GM18870 (cell line): ENCODE data around the gene ARID1B.

Source experiments
- ATAC-seq: cut with Tn5 transposase; IDR thresholded peaks from one replicate; pipeline ENCODE4 v1.9.1; 2021; ENCODE audit warnings: moderate library complexity; ENCODE audit not compliant: unreplicated experiment

Gene ARID1B

DNA sequence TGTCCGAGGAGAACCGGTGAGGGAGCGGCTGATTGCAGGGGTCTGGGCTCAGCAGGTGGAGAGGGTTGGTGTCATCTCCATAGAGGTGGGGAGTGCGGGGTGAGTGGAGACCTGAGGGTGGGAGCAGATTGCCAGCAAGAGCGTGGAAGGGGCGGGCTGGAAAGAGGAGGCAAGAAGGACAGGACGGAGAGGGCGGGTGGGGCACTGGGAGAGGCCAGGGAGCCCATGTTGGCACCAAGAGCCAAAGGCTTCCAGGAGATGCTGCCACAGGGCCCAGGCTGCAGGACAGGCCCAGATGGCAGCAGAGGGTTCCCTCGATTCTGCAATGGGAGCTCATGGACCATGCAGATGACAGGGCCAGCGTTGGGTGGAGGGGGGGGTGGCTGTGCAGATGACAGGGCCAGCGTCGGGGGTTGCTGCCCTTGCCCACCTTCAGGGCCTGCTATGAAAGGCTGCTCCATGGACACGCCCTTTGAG, 440.8 kb downstream of the ARID1B start:
- ATAC-seq, result no peak

DNA sequence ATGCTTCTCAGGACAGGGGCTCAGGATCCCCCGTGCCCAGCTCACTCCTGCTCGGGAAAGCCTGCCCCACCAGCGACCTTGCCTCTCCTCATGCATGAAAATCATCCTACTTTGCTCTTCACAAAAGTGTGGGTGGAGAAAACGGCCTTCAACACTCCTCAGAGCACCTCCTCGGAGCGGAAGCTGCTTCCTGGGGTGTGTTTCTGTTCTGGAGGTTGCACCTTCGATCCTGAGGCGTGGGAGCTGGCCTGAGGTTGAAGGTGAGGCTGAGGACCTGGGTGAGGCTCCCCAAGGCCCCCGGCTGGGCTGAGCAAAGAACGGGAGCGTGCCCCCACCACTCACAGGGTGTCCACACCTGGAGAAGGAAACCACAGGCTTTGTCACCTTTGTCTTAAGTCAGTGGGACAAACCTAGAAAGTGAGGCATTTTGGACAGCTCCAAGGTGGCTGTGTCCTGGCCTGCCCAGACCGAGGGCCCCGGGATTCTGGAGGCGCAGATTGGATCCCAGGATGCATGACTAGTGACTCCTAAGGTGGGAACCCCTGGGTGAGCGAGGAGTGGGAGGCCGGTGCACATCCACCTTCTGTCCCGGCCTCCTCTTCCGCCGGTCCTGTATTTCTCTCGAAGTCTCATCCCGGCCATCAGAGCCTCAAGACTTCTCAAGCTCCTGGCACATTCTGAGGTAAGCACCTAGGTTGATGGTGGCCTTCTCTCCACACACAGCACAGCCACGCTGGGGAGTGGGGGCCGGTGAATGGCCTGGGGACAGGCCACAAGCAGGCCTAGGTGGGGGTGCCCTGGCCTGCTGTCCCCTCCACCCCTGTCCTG, 441.4 kb downstream of the ARID1B start:
- no peak for ATAC-seq

DNA sequence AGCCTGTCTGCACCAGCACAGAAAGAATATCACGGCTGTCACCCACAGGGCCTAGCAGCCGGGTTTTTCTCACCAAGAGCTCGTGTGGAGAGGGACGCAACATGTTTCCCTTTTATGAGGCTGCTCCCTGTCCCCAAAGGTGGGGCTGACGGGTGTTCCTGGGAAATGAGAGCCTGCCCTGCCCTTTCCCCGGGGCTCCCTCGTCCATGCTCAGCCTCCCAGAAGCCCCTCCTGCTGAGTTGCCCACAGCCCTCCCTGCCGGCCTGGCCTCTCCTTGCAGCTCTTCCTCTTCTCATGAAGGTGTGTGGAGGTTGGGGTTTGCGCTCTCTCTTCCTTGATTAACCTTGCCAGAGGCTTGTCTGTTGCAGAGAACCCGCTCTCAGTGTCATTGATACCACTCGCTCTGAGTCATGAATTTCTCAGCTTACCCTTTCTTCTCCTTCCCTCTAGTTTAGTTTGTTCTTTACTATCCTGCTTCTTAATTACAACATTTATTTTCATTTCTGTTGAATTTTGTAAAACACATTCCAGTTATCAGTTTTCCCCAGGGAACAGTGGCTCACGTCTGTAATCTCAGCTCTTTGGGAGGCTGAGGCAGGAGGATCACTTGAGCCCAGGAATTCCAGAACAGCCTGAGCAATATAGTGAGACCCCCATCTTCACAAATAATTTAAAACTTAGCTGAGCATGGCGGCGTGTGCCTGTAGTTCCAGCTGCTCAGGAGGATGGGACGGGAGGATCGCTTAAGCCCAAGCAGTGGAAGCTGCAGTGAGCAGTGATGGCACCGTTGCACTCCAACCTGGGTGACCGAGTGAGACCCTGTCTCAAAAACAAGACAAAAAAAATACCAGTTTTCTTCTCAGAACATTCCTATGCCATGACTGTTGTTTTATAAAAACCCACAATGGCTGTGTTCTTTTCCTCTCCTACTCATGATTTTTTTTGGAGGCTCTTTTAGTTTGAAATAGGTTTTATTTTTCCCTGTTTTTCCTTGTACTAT, 442.3 kb downstream of the ARID1B start:
- ATAC-seq, result no peak

DNA sequence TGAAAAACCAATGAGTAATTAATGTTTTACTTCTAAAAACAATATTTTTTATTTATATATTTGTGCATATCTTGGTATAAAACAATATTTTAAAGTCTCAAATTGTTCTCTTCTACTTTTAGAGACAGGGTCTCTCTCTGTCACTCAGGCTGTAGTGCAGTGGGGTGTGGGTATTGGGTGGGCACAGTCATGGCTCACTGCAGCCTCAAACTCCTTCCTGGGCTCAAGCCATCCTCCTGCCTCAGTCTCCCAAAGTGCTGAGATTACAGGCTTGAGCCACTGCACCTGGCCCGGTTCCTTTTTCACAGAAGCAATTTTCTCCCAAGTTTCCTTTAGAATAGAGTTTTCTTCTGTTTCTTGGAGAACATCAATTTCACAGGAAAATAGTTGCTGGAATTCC, 443.3 kb downstream of the ARID1B start:
- no peak for ATAC-seq

DNA sequence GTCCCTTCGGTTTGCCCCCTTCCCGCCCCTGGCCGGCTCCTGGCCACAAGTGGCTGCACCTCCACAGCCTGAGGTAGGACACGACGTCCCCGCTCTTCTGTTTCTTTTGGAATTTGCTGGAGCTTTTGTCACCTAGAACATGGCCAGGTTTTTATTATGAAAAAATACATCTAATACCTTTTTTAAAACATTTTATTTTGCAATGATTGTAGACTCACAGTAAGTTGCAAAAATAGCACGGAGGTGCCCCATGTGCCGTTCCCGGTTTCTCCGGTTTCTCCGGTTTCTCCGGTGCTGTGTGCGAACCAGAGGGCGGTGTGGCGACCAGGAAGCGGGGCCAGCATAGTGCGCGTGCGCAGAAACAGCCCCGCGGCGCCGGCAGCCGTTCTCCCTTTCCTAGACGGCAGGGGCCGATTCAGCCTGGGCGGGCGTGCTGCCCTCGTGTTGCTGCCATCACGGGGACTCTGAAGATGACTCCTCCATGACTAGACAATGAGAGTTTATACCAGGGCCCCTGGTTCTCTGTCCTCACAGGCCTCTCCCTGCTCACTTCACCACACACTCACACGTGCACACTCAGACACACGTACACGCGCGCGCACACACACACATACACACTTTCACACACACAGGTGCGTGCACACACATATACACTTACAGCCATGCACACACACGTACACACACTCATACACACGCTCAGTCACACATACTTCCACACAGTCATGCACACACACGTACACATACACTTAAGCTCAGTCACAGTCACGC, 444.1 kb downstream of the ARID1B start:
- ATAC-seq, result no peak

DNA sequence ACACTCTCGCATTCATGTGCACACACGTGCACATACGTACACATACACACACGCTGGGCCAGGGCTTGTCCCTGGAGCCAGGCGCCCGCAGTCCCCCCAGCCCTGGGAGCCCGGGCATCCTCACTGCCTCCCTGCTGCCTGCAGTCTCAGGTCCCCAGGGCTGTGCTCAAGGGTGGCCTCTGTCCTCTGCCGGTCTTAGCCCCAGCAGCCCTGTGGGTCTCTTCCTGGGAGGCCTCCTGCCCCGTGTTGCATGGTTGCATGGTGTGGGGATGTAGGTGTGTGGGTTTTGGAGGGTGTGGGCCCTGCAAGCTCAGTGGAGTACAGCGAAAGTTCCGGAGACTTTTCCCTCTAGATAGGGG, 444.6 kb downstream of the ARID1B start:
- no peak for ATAC-seq

DNA sequence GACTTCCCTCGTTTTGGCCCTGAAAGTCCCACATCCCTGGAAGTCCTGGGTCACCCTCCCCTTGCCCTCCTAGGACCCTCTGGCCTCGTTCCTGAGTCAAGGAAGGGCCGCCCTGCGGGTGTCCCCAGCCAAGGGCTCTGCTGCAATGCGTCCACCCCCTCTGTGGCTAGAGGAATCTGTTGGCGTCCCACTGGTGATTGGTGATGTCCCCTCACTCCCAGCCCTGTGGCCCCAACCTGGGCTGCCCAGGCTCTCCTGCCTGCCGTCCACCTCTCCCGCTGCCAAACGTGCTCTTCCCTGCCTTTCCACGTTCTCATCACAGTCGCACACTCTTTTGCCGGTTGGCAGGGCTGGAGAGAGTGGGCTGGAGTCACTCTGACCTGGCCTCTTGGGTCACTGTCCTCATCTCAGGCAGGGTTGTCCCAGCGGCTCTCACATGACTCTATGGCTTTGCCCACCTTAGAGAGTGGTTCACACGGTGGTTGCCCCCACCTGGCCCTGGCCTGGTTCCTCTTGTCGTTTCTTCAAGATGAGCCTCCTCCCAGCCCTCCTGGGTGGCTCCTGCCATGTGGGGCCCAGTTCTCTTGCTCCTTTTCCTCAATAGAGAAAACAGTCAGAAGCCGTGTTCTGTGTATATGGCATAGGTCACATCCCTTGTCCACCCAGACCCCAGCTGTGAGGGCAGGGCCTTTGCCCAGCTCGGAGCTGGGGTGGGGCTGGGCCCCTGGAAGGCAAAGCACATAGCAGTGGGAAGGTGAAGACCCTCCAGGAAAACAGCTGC, 445.2 kb downstream of the ARID1B start:
- no peak for ATAC-seq

DNA sequence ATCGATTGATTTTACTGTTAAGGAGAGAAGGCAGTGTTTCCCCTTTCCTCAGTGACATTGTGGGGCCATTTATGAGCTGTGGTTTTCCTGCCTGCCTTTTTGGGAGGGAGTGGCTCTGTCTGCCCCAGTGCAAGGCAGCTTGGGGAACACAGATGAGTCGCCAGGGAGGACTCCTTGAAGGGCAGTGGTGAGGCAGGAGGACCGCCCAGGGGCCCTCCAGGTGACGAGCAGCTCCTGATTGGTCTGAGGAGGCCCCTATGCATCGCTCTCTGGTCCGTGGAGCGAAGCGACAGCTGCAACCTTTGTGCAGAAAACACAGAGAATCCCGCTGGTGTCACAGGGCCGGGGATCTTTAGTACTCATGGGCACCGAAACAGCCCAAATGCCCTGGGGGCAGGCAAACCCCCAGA, 445.8 kb downstream of the ARID1B start:
- ATAC-seq, result no peak

DNA sequence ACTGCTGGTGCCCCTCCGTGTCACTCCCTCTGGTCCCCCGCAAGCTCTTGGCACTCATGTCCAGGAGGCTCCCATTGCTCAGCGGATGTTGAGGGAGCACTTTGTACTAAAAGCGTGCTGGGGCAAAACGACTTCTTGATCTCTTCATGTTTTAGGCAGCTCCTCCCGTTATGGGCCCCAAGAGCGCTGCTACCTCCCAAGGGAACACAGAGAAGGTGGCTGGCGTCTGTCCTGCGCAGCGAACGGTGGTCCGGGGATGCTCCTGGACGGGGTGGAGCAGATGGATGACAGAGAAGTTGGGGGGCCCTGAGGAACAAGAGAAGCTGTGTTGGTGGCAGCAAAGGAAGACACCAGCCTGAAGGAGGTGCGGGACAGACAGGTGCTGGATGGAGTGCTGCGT, 446.3 kb downstream of the ARID1B start:
- ATAC-seq, result no peak

DNA sequence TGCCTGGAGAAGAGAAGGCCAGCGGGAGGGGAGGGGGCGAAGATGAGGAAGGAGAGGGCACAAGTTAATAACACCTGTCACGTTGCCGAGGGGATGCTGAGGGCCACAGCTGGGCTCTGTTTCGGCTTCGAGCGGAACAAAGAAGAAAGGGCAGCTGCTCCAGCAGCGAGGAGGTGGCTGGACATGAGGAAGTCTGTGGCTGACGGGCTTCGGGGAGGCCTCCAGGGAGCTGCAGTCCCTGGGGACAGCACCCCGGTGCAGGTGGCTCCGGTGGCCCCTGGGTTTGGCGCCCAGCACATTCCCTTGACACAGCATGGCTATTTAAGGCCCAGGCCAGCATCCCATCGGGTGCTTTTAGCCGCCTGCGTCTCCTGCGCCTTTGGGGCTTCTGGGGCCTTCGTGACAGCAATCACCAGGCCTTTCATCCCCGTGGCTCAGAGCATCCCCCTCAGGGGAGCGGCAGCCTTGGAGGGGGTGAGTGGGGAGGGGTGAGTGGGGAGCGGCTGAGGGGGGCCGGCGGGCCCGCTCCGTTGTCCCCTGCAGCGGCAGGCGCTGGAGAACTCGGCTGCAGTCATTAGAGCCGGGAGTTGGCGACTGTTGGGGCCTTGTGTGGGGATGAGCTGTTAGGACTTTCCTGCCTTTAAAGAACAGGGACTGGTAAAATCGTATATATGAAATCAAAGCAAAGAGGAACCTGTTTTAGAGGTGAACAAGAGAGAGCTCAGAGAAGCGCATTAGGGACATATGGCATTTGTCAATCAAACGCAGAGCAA, 447.2 kb downstream of the ARID1B start:
- ATAC-seq, result no peak

DNA sequence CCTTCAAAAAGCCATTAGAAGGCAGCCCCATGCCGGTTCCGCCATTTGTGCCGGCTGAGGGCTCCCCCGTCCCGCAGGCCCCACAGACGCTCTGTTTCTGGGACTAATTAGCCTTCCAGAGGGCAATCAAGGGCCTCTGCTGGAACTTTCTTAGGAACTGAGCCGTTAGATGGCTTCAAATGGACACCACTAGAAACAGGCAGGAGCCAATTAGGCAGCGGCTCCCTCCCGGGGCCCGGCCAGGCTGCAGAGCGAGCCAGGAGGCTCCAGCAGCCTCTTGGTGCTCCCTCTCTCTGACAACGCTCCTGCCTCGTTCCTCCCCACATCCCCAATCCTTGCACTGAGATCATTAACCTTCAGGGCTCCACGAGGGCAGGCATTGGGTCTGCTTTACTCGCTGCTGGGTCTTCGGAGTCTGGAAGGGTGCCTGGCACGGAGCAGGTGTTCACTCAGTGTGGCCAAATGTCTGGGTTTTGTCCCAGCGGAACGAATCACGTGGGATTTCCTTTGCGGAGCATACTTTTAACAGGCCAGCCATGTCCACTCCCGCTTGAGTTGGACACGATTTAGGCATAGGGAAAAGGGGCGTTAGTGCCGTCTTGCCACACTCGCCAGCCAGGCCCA, 447.9 kb downstream of the ARID1B start:
- ATAC-seq, result no peak

DNA sequence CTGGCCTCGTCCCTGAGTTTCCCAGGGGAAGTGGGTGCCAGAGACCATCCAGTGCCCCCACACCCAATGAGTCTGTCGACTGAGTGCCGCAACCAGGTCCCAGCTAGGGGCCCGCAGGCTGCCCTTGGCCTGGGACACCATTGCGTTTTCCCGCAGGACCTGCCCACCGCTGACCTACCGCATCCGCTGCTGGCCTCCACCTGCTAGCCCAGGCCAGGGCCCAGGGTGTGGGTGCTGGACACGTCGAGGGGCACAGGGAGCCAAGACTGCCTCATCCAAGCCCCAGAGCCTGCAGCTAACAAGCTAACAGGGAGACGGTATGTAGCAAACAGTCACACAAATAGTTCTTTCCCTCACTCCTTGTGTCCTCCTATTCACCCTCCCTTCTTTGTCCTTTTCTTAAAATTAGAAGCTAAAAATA, 448.4 kb downstream of the ARID1B start:
- ATAC-seq, result no peak

DNA sequence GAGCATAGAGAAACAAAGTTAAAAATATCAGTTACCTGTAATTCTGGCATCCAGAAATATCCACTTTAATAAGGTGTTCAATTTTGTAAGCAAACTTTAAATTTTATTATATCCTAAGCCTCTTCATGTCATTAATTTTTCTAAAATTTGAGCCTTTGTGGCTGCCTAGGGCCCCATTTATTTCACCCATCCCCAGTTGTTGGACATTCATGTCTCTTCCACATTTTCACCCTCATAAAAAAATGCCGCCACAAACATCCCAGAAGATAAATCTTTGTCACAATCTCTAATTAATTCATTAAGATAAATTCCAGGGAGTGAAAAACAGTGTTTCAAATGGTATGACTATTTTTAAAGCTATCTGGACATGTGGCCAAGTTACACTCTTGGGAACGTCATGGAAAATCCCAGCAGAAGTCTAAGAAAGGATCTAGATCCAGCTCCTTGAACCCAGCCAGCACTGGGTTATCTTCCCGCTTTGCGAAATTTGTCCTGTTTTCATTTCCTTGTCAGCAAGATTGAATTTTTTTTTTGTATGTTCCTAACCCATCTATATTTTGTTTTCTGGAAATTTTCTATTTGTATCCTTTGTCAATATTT, 448.9 kb downstream of the ARID1B start:
- no peak for ATAC-seq

DNA sequence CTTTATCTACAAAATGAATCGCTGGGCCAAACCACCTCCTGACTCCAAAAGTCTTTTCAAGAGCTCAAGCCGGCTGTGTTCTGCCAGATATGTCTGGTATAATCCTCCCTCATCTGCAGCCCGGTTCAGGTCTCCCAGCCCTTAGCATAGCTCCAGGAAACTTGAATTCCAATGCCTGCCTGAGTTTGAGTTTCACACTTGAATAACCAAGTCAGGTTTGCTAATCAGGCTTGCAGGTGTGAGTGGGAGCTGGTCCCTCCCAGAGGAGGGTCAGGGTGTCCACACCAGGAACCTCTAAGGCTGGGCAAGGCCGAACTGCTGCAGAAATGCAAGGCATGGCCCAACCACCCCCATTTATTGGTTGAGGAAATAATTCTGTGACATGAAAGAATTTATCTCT, 449.6 kb downstream of the ARID1B start:
- no peak for ATAC-seq

DNA sequence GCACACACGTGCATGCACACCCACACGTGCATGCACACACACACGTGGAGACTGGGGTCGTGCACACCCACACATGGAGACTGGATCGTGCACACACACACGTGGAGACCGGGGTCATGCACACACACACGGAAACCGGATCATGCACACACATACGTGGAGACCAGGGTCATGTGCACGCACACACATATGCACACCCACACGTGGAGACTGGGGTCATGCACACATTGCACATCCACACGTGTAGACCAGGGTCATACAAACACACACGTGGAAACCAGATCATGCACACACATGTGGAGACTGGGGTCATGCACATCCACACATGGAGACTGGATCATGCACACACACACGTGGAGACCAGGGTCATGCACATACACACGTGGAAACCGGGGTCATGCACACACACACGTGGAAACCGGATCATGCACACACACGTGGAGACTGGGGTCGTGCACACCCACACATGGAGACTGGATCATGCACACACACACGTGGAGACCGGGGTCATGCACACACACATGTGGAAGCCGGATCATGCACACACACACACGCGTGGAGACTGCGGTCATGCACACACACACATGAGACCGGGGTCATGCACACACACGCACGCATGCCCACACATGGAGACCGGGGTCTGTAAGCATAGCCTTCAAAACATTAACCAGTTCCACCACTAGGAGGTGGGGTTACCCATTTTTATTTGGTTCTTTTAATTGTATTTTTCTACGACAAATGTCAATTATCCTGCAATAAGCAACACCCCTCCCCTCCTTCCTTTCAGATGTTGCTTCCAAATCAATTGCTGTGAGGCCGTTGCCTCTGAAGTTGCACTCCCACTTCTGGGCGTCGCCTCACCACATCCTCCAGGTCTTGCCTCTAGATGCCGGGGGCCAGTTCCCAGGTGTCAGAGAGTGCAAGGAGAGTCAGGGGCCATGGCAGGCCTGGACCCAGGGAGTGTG, 450.3 kb downstream of the ARID1B start:
- ATAC-seq, result no peak

DNA sequence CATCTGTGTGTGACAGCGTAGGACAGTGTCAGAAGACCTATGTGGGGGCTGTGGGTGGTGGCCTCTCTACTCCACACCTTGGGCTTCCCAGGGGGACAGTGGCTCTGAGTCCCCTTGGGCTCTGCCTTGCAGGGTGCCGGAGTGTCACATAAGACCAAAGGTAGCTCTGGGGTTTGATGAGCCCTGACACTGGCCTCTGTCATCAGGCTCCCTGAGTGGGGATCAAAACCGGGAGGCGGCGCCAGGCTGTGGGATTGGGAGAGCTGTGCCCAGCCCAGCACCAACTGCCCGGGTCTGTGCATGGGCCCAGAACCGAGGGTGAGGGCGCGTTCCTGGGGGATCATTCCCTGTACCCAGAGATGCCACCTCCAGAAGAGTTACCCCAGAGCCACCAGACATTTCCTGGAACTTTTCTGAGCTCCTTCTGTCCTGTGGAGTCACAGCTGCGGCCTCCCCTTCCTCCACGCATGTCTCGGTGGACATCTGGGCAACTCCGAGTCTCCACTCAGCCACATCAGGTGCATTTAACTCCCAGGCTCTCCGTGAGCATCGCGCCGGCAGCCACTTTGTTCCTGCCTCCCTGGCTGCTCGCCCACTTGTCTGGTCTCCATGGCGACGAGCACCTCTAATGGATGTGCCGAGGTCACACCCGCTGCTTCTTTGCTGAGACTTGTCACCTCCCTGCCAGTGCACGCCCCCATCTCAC, 451.4 kb downstream of the ARID1B start:
- ATAC-seq, result no peak

DNA sequence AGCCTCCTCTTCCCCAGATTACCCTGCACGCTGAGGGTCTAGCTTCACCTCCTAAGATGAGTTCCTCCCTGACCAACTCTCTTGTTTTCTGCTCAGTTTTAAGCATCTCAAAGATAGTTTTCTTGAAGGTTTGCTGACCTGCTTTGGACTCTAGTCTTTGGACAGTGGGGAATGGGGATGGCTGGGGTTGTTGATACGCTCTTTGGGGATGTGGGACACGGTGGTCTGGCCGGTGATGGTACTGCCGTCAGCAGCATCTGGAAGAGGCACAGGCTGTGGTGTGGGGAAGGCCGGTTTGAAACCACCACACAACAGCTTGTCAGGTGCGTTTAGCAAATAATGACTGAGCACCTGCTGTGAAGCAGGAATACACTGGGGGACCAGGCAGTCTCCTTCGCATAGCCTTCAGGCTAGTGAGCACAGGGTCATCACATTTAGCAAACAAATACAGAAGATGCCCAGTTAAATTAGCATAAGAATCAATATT, 452.0 kb downstream of the ARID1B start:
- ATAC-seq, result no peak
